GM12865 (cell line): Measurements from ENCODE around the gene SCRN1.

Experiments
- DNase-seq: peaks from one replicate; pipeline ENCODE4 v3.0.0; 2010; ENCODE audit warnings: low read depth
- H3K4me3 ChIP-seq: 2 replicates; pipeline ENCODE4 v1.5.1; 2011; ENCODE audit warnings: mild to moderate bottlenecking, low read depth, low read length, control low read depth
- TF ChIP-seq, protein P1 (sequence below): IDR thresholded peaks from 2 replicates; pipeline ENCODE4 v1.5.1; 2011; ENCODE audit warnings: low read length, control low read depth, low read depth, inconsistent platforms; ENCODE audit not compliant: insufficient read depth; ENCODE audit errors: missing control alignments

Gene SCRN1

GRCh38 chr7:29951206-29951605 lies 38.4 kb downstream of the SCRN1 start:
- no peak for DNase-seq
- TF ChIP-seq, protein P1, sequence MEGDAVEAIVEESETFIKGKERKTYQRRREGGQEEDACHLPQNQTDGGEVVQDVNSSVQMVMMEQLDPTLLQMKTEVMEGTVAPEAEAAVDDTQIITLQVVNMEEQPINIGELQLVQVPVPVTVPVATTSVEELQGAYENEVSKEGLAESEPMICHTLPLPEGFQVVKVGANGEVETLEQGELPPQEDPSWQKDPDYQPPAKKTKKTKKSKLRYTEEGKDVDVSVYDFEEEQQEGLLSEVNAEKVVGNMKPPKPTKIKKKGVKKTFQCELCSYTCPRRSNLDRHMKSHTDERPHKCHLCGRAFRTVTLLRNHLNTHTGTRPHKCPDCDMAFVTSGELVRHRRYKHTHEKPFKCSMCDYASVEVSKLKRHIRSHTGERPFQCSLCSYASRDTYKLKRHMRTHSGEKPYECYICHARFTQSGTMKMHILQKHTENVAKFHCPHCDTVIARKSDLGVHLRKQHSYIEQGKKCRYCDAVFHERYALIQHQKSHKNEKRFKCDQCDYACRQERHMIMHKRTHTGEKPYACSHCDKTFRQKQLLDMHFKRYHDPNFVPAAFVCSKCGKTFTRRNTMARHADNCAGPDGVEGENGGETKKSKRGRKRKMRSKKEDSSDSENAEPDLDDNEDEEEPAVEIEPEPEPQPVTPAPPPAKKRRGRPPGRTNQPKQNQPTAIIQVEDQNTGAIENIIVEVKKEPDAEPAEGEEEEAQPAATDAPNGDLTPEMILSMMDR: no peak
- H3K4me3 ChIP-seq: no peak overlapping the region

DNA sequence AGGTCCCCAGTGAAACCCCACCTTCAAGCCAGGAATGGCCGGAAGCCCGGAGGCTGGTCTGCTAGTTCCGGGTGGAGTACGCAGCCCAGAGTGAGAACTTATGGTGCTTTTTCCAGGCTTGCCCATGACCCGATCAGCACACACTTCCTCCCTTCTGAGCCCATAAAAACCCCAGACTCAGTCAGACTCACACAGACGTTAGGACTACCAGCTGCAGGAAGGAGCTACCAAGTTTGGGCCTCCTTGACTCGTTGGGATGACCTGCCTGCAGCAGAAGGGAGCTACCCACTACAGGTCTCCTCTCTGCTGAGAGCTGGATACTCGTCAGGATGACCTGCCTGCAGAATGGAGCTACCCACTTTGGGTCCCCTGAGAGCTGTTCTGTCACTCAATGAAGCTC lies 39.1 kb downstream of the SCRN1 start:
- DNase-seq: no peak
- no peak overlapping the region for H3K4me3 ChIP-seq
- TF ChIP-seq, protein P1: no peak

GRCh38 chr7:29948587-29948986 lies 41.0 kb downstream of the SCRN1 start:
- no peak overlapping the region for H3K4me3 ChIP-seq
- DNase-seq: no peak
- TF ChIP-seq, protein P1: no peak

DNA sequence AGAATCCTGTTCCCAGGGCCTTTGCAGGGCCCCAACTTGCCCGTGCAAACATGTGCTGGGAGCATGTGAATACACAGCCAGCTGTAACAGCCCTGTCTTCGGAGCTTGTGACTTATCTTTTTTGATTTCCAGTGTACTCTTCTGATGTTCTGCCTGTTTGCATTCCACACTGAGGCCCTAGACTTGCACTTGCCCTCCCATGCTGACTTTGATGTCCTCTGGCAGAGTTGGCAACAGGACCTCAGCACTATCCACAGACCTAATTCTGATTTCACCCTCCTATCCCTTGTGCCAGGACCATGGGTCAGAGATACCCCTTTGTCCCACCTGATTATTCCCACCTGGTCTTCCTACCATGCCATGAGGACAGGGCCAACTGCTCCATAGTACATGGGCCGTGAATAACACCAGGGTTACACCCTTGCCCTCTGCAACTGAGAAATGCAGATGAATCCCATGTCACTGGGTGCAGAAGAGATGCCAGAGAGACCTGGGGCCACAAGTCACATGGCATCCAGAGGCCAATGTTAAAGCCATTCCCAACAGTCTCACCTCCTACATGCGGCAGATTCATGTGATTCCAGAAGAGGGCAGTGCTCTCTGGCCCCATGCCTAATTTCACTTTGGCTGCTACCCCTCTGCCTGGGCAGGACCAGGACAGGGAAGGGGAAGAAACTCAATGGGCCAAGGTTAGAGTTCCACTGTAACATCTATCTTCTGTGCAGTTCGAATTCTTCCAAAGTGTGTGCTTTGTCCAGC lies 43.0 kb downstream of the SCRN1 start:
- H3K4me3 ChIP-seq: no peak overlapping the region
- TF ChIP-seq, protein P1: peak; percentile 10
- peak; percentile 20 for DNase-seq

DNA sequence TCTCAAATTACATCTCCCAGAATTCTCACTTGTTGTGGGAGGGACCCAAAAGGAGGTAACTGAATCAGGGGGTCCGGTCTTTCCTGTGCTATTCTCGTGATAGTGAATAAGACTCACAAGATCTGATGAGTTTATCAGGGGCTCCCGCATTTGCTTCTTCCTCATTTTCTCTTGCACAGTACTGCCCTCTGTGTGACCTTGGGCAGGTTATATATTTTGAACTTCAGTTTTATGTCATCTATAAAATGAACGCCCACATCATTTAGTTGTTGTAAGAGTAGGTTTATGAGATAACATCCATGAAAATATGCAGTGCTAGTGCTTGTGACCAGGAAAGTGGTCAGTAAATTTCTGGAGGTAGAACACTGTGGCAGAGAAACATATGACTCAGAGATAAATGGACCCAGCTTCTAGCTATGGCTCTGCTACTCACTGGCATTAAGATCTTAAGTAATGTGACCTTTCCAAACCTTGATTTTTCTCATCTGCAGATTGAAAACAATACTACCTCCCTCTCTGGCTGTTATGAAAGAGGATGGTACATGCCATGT lies 44.3 kb downstream of the SCRN1 start:
- H3K4me3 ChIP-seq: no peak overlapping the region
- TF ChIP-seq, protein P1: no peak
- DNase-seq: no peak

- H3K4me3 ChIP-seq: no peak overlapping the region
- DNase-seq: no peak
- TF ChIP-seq, protein P1: no peak
Measured at GRCh38 chr7:29940199-29940598, 49.4 kb downstream of the SCRN1 start.

DNA sequence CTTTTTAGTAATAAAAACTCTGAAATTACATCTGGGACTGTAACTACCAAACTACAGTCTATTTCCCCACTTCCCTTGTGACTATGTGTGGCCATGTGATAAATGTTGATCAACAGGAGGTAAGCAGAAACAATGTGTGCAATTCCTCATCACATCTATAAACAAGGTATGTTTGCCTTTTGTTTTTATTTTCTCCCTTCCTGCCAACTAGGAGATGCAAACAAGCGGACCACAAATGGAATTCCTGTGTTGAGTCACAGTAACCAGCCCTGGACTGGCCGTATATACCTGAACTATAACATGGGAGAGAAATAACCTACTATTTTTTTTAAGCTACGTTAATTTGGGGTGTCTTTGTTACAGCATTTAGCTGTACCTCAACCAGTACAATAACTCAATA lies 52.5 kb downstream of the SCRN1 start:
- H3K4me3 ChIP-seq: no peak overlapping the region
- TF ChIP-seq, protein P1: no peak
- no peak for DNase-seq
